WTC11 (cell line): ENCODE measurements around the gene PHLDA2. TPM values are rescaled to one million over a fixed set of nuclear protein-coding genes. Genes with fewer than 3 reads are reported as not detected.

Experiments
- ATAC-seq: fragments of 200-7000 bp; cut with Tn5 transposase; 2 replicates; pipeline ENCODE4 v1.10.0; 2021; ENCODE audit warnings: mild to moderate bottlenecking, moderate library complexity
- CTCF ChIA-PET: fragments of 300-600 bp; sonication (Branson Sonifier 250); formaldehyde crosslinking; loops from one replicate; lab custom pipeline; 2021; ENCODE audit warnings: antibody characterized with exemption; lab: Charles Lee
- POLR2A ChIA-PET: fragments of 350-600 bp; sonication (Branson Sonifier 250); formaldehyde crosslinking; loops from one replicate; lab custom pipeline; 2021; ENCODE audit warnings: antibody characterized with exemption; lab: Charles Lee
- DNase-seq: peaks from one replicate; pipeline ENCODE4 v3.0.0; 2021; ENCODE audit warnings: low spot score
- H3K27ac Mint-ChIP-seq: 2 replicates; pipeline ENCODE4 v1.8.0; 2021; ENCODE audit warnings: mixed read lengths
- H3K27me3 Mint-ChIP-seq: 2 replicates; pipeline ENCODE4 v1.8.0; 2021; ENCODE audit warnings: low read depth, mild to moderate bottlenecking, moderate library complexity, mixed read lengths
- H3K36me3 Mint-ChIP-seq: 2 replicates; pipeline ENCODE4 v1.8.0; 2021; ENCODE audit warnings: mixed read lengths
- H3K4me1 Mint-ChIP-seq: 2 replicates; pipeline ENCODE4 v1.8.0; 2022; ENCODE audit warnings: mixed read lengths
- H3K4me3 Mint-ChIP-seq: 2 replicates; pipeline ENCODE4 v1.8.0; 2021; ENCODE audit warnings: mild to moderate bottlenecking, moderate library complexity, mixed read lengths
- H3K9me3 Mint-ChIP-seq: 2 replicates; pipeline ENCODE4 v1.8.0; 2021; ENCODE audit warnings: mixed read lengths
- AR ChIP-seq: fragments of 250-450 bp; sonication (Bioruptor Pico); IDR thresholded peaks from 2 replicates; pipeline ENCODE4 v1.9.0; 2021; ENCODE audit warnings: mild to moderate bottlenecking
- ARID4B ChIP-seq: sonication (generic); formaldehyde crosslinking; IDR thresholded peaks from 2 replicates; pipeline ENCODE4 v1.8.0; 2023; ENCODE audit warnings: missing genetic modification reagents, mild to moderate bottlenecking, borderline replicate concordance
- ATF2 ChIP-seq: sonication (generic); formaldehyde crosslinking; IDR thresholded peaks from 2 replicates; pipeline ENCODE4 v1.8.1; 2022; ENCODE audit warnings: low read depth, missing genetic modification reagents, borderline replicate concordance
- CDX4 ChIP-seq: fragments of 250-450 bp; sonication (Bioruptor Pico); IDR thresholded peaks from 2 replicates; pipeline ENCODE4 v1.9.0; 2021; ENCODE audit warnings: moderate library complexity, mild to moderate bottlenecking, inconsistent platforms, borderline replicate concordance
- CTCF ChIP-seq: fragments of 200-600 bp; IDR thresholded peaks from 2 replicates; pipeline ENCODE4 v1.8.0; 2022; ENCODE audit warnings: antibody characterized with exemption
- EMX1 ChIP-seq: fragments of 250-450 bp; sonication (Bioruptor Pico); IDR thresholded peaks from 2 replicates; pipeline ENCODE4 v1.8.0; 2021; ENCODE audit warnings: mild to moderate bottlenecking
- GABPB1 ChIP-seq: sonication (generic); formaldehyde crosslinking; IDR thresholded peaks from 2 replicates; pipeline ENCODE4 v1.8.1; 2023; ENCODE audit warnings: mild to moderate bottlenecking, missing genetic modification reagents
- HMGXB4 ChIP-seq: sonication (generic); formaldehyde crosslinking; IDR thresholded peaks from 2 replicates; pipeline ENCODE4 v1.8.1; 2023; ENCODE audit warnings: mild to moderate bottlenecking, moderate library complexity, missing genetic modification reagents
- OVOL2 ChIP-seq: fragments of 250-450 bp; sonication (Bioruptor Pico); IDR thresholded peaks from 2 replicates; pipeline ENCODE4 v1.9.0; 2021; ENCODE audit warnings: mild to moderate bottlenecking, borderline replicate concordance
- PREB ChIP-seq: sonication (generic); formaldehyde crosslinking; IDR thresholded peaks from 2 replicates; pipeline ENCODE4 v1.8.1; 2022; ENCODE audit warnings: mild to moderate bottlenecking, missing genetic modification reagents, moderate library complexity, borderline replicate concordance
- RORB ChIP-seq: fragments of 250-450 bp; sonication (Bioruptor Pico); IDR thresholded peaks from 2 replicates; pipeline ENCODE4 v1.9.0; 2021; ENCODE audit warnings: mild to moderate bottlenecking
- SP1 ChIP-seq: sonication (generic); formaldehyde crosslinking; conservative IDR thresholded peaks from 2 replicates; pipeline ENCODE4 v1.8.1; 2022; ENCODE audit warnings: missing genetic modification reagents
- USF2 ChIP-seq: sonication (generic); formaldehyde crosslinking; IDR thresholded peaks from 2 replicates; pipeline ENCODE4 v1.8.1; 2023; ENCODE audit warnings: mild to moderate bottlenecking, missing genetic modification reagents, moderate library complexity
- ZNF121 ChIP-seq: sonication (generic); formaldehyde crosslinking; IDR thresholded peaks from 2 replicates; pipeline ENCODE4 v1.8.0; 2023; ENCODE audit warnings: missing genetic modification reagents
- ZNF219 ChIP-seq: sonication (generic); formaldehyde crosslinking; IDR thresholded peaks from 2 replicates; pipeline ENCODE4 v1.8.0; 2023; ENCODE audit warnings: missing genetic modification reagents, mild to moderate bottlenecking, borderline replicate concordance
- ZNF232 ChIP-seq: sonication (generic); formaldehyde crosslinking; IDR thresholded peaks from 2 replicates; pipeline ENCODE4 v1.8.0; 2022; ENCODE audit warnings: mild to moderate bottlenecking, missing genetic modification reagents
- ZNF263 ChIP-seq: sonication (generic); formaldehyde crosslinking; IDR thresholded peaks from 2 replicates; pipeline ENCODE4 v1.8.1; 2022; ENCODE audit warnings: low read depth, mild to moderate bottlenecking, moderate library complexity, missing genetic modification reagents
- ZNF281 ChIP-seq: sonication (generic); formaldehyde crosslinking; IDR thresholded peaks from 2 replicates; pipeline ENCODE4 v1.8.0; 2023; ENCODE audit warnings: mild to moderate bottlenecking, missing genetic modification reagents
- ZNF671 ChIP-seq: fragments of 250-450 bp; sonication (Bioruptor Pico); IDR thresholded peaks from 2 replicates; pipeline ENCODE4 v1.8.0; 2021; ENCODE audit warnings: mild to moderate bottlenecking
- total RNA-seq: library from RNA; stranded (reverse); gene quantifications from 3 replicates; pipeline ENCODE4 v1.2.3, GENCODE V29; 2021

The PHLDA2 gene
- total RNA-seq, 1 experiment from 2014 or later = 9.6 TPM

- no peak for TF ChIP-seq CTCF
- TF ChIP-seq HMGXB4 (CRISPR knock-in tag) = no peak
- TF ChIP-seq RORB (CRISPR knock-in tag) = no peak
- no peak for TF ChIP-seq SP1 (CRISPR knock-in tag)
- TF ChIP-seq AR (CRISPR knock-in tag) = no peak
- no peak for TF ChIP-seq ZNF263 (CRISPR knock-in tag)
- TF ChIP-seq ZNF281 (CRISPR knock-in tag) = no peak
- no peak for TF ChIP-seq GABPB1 (CRISPR knock-in tag)
- no peak for TF ChIP-seq EMX1 (CRISPR knock-in tag)
- no peak for TF ChIP-seq ZNF121 (CRISPR knock-in tag)
- no peak for TF ChIP-seq CDX4
- TF ChIP-seq ZNF219 (CRISPR knock-in tag) = no peak
Observed at GRCh38 chr11:2944530-2944929, 15.3 kb upstream of the PHLDA2 start (continued).

GRCh38 chr11:2943711-2944118 is 14.5 kb upstream of the PHLDA2 start:
- Mint-ChIP-seq H3K4me3 (no peak overlapping the region), H3K4me1 (peaks cover 37% of the 10 kb centered on the region), H3K27ac (no peak overlapping the region), H3K9me3 (peaks cover 12% of the 10 kb centered on the region), H3K27me3 (peaks cover 11% of the 10 kb centered on the region), H3K36me3 (peaks cover 42% of the 10 kb centered on the region)
- ChIA-PET CTCF (no interaction called here), POLR2A (no interaction called here)
- ATAC-seq (no peak), DNase-seq (no peak)
- no peak for TF ChIP-seq ZNF671 (CRISPR knock-in tag)
- TF ChIP-seq OVOL2 (CRISPR knock-in tag) = no peak
- no peak for TF ChIP-seq USF2
- no peak for TF ChIP-seq PREB (CRISPR knock-in tag)
- TF ChIP-seq ZNF232 = no peak
- TF ChIP-seq EMX1 (CRISPR knock-in tag) = no peak
- TF ChIP-seq ATF2 (CRISPR knock-in tag) = no peak
- no peak for TF ChIP-seq ARID4B
